Measurements from ENCODE around the gene KLHL42. TPM values are rescaled to one million over a fixed set of nuclear protein-coding genes. Genes with fewer than 3 reads are reported as not detected.

KLHL42 gene
- total and polyA plus RNA-seq, 9 of the 15 experiments (the other 6 are each of a cell fraction or from before 2014, with no cell fraction given) = 1.5 to 11.8 (median 9.6) TPM

DNA sequence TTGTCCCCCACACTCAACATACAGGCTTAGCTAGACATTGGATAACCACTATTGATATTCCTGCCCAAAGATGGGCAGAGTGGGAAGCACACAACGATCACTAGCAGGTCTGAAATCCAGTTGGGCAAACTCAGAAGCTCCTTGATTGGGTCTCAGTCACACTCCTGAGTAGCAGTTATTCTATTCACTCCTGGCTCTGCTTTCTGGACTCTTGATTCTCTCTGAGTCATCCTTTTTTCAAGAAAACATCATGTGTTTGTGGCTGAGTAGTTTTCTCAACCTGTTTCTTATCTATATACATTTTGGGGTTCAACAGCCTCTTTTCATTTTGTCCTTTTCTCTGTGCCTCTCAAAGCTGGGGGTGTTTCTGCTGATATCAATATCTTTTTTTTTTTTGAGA lies 46.0 kb downstream of the KLHL42 start:
- no peak overlapping the region for H3K9ac ChIP-seq (ENCODE audit: insufficient read depth in 1 of 2, low read depth in 2 of 2, low read length in 2 of 2)
- FAIRE-seq (no peak), DNase-seq (ENCODE audit: extremely low read depth in 1 of 4, low spot score in 3 of 4) (no peak), ATAC-seq (no peak)
- TF ChIP-seq FOSL1 (tag; conservative IDR thresholded peaks at IDR 0.05) (peak; percentile 73), ATF3 (IDR thresholded peaks at IDR 0.05) (peak; percentile 29; the same call in 1 of the 2 replicates), ATF3 (CRISPR knock-in tag; conservative IDR thresholded peaks at IDR 0.05) (no peak), CLOCK (CRISPR knock-in tag; IDR thresholded peaks at IDR 0.05; ENCODE audit: borderline replicate concordance) (no peak)
- ChIA-PET CTCF (ENCODE audit: low intra/inter-chr PET ratio) (no interaction called here), POLR2A (interaction anchor here (0.6 kb wide), 1 partner anchor 862 kb away, joined by 3 read pairs; no protein-coding TSS in a partner anchor)
- H3K36me3 ChIP-seq (ENCODE audit: control insufficient read depth, insufficient read depth, low read length) = no peaks in the 10 kb centered on the region
- no peaks in the 10 kb centered on the region for H3K27me3 ChIP-seq (ENCODE audit: control insufficient read depth in 2 of 2, insufficient read depth in 2 of 2, low read length in 2 of 2)
- H2AFZ ChIP-seq (ENCODE audit: low read depth, low read length) = no peak overlapping the region
- H4K20me1 ChIP-seq (replicated peaks; ENCODE audit: control insufficient read depth, insufficient read depth, low read length) = no peaks in the 10 kb centered on the region
- H3K9me3 ChIP-seq (replicated peaks; ENCODE audit: control insufficient read depth, insufficient read depth, low read depth, low read length) = no peaks in the 10 kb centered on the region
- peaks cover 0 to 14% of the 10 kb centered on the region in 2 experiments; a peak in 3 of 5 replicates for H3K4me1 ChIP-seq (replicated peaks in 1 of 2; ENCODE audit: control insufficient read depth in 2 of 2, insufficient read depth in 2 of 2, low read length in 2 of 2)
- intact Hi-C loops (cut with micrococcal nuclease) (no loop called here), in situ Hi-C loops (cut with MboI) (no loop called here)
- H3K27ac ChIP-seq (ENCODE audit: extremely low read depth, low read depth, low read length) = no peak overlapping the region
- WGBS (ENCODE audit: insufficient coverage, low coverage, missing lambda C conversion rate) = 11% methylated on average over 1 of the region's 1 CpG
- no peaks in the 10 kb centered on the region for H3K9me1 ChIP-seq (ENCODE audit: control insufficient read depth, insufficient read depth, low read length)
- H3K4me2 ChIP-seq (ENCODE audit: insufficient read depth, low read length) = no peak overlapping the region
- H3K79me2 ChIP-seq (ENCODE audit: control insufficient read depth, insufficient read depth, low read length) = no peaks in the 10 kb centered on the region
- BruUV-seq (replicated peaks) = no TSS peak
- H3K4me3 ChIP-seq = no peak overlapping the region

Measured in K562 (cell line).